Measurements from ENCODE around the gene BUD23. TPM values are rescaled to one million over a fixed set of nuclear protein-coding genes. Genes with fewer than 3 reads are reported as not detected.

BUD23 gene
- total RNA-seq, 1 donor from 2014 or later, result 97.9 TPM

DNA sequence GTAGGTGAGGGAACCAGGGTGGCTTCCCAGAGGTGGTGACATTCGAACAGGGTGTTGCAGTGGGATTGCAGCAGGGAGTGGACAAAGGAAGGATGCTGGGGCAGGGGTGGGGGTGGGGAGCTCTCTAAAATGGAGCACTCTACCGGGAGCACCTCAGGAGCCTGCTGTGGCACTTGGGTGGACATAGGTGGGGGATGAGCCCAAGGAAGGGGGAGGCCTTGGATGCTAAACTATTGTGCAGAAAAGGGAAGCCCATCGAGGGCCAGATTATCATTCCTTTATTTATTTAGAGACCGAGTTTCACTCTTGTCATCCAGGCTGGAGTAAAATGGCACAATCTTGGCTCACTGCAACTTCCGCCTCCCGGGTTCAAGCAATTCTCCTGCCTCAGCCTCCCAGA, 39.4 kb downstream of the BUD23 start:
- FAIRE-seq (no peak), DNase-seq (ENCODE audit: low read depth) (no peak)
- TF ChIP-seq, protein P1, sequence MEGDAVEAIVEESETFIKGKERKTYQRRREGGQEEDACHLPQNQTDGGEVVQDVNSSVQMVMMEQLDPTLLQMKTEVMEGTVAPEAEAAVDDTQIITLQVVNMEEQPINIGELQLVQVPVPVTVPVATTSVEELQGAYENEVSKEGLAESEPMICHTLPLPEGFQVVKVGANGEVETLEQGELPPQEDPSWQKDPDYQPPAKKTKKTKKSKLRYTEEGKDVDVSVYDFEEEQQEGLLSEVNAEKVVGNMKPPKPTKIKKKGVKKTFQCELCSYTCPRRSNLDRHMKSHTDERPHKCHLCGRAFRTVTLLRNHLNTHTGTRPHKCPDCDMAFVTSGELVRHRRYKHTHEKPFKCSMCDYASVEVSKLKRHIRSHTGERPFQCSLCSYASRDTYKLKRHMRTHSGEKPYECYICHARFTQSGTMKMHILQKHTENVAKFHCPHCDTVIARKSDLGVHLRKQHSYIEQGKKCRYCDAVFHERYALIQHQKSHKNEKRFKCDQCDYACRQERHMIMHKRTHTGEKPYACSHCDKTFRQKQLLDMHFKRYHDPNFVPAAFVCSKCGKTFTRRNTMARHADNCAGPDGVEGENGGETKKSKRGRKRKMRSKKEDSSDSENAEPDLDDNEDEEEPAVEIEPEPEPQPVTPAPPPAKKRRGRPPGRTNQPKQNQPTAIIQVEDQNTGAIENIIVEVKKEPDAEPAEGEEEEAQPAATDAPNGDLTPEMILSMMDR (IDR thresholded peaks at IDR 0.05; ENCODE audit: insufficient read depth, low read length, severe bottlenecking), result no peak
- no peak overlapping the region for H3K4me3 ChIP-seq (ENCODE audit: low read depth, low read length)
- no peaks in the 10 kb centered on the region for H3K27me3 ChIP-seq (ENCODE audit: control insufficient read depth, insufficient read depth, low read length)
- H3K36me3 ChIP-seq (ENCODE audit: control insufficient read depth, insufficient read depth, low read length), result no peaks in the 10 kb centered on the region

- H3K4me3 ChIP-seq (ENCODE audit: low read depth, low read length), result no peak overlapping the region
- no peak for FAIRE-seq
- TF ChIP-seq, protein P1 (IDR thresholded peaks at IDR 0.05; ENCODE audit: insufficient read depth, low read length, severe bottlenecking), result no peak
These were observed 40.4 kb downstream of the BUD23 start for GRCh38 chr7:73723813-73724212.

DNA sequence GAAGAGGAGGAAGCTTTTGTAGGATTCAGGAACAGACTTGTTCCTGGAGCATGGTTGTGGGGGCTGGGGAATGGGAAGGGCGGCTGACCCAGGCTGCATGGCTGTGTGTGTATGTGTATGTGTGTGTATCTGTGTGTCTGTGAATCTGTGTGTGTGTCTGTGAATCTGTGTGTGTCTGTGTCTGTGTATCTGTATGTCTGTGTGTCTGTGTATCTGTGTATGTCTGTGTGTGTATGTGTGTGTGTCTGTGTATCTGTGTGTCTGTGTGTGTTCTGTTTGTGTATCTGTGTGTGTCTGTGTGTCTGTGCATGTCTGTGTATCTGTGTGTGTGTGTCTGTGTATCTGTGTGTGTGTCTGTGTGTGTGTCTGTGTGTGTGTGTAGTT, 42.7 kb downstream of the BUD23 start:
- no peaks in the 10 kb centered on the region for H3K36me3 ChIP-seq (ENCODE audit: control insufficient read depth, insufficient read depth, low read length)
- FAIRE-seq, result no peak
- no peaks in the 10 kb centered on the region for H3K27me3 ChIP-seq (ENCODE audit: control insufficient read depth, insufficient read depth, low read length)
- TF ChIP-seq, protein P1 (IDR thresholded peaks at IDR 0.05; ENCODE audit: insufficient read depth, low read length, severe bottlenecking), result no peak
- DNase-seq (ENCODE audit: low read depth), result no peak
- H3K4me3 ChIP-seq (ENCODE audit: low read depth, low read length), result no peak overlapping the region

More at GRCh38 chr7:73723813-73724212, 40.4 kb downstream of the BUD23 start:
- Histone ChIP-seq H3K36me3 (ENCODE audit: control insufficient read depth, insufficient read depth, low read length) (no peaks in the 10 kb centered on the region), H3K27me3 (ENCODE audit: control insufficient read depth, insufficient read depth, low read length) (no peaks in the 10 kb centered on the region)
- no peak for DNase-seq (ENCODE audit: low read depth)

DNA sequence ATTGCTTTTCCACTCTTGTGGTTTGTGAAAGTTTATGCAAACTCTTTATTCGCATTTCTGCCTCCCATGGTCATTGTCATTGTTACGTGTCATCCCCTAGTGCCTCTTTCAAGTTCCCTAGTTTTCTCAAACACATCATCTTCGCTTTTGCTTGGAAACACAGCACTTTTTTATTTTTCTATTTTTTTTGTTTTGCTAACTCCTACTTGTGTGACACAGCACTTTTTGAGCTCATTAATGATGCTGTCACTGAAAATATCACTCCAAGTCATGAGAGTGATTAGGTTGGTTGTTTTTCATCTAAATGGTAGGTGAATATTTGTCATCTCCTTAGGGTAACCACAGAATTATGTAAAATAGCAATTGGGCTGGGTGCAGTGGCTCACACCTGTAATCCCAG, 44.6 kb downstream of the BUD23 start:
- TF ChIP-seq, protein P1 (IDR thresholded peaks at IDR 0.05; ENCODE audit: insufficient read depth, low read length, severe bottlenecking), result no peak
- Histone ChIP-seq H3K27me3 (ENCODE audit: control insufficient read depth, insufficient read depth, low read length) (no peaks in the 10 kb centered on the region), H3K4me3 (ENCODE audit: low read depth, low read length) (no peak overlapping the region), H3K36me3 (ENCODE audit: control insufficient read depth, insufficient read depth, low read length) (no peaks in the 10 kb centered on the region)
- DNase-seq (ENCODE audit: low read depth), result no peak
- FAIRE-seq, result no peak

GRCh38 chr7:73728551-73728950, 45.2 kb downstream of the BUD23 start:
- DNase-seq (ENCODE audit: low read depth), result no peak
- Histone ChIP-seq H3K36me3 (ENCODE audit: control insufficient read depth, insufficient read depth, low read length) (no peaks in the 10 kb centered on the region), H3K4me3 (ENCODE audit: low read depth, low read length) (no peak overlapping the region), H3K27me3 (ENCODE audit: control insufficient read depth, insufficient read depth, low read length) (no peaks in the 10 kb centered on the region)
- TF ChIP-seq, protein P1 (IDR thresholded peaks at IDR 0.05; ENCODE audit: insufficient read depth, low read length, severe bottlenecking), result no peak
- FAIRE-seq, result no peak

GRCh38 chr7:73730485-73730884, 47.1 kb downstream of the BUD23 start:
- no peak for FAIRE-seq
- TF ChIP-seq, protein P1 (IDR thresholded peaks at IDR 0.05; ENCODE audit: insufficient read depth, low read length, severe bottlenecking), result no peak
- Histone ChIP-seq H3K27me3 (ENCODE audit: control insufficient read depth, insufficient read depth, low read length) (no peaks in the 10 kb centered on the region), H3K36me3 (ENCODE audit: control insufficient read depth, insufficient read depth, low read length) (no peaks in the 10 kb centered on the region), H3K4me3 (ENCODE audit: low read depth, low read length) (no peak overlapping the region)
- no peak for DNase-seq (ENCODE audit: low read depth)
